Mesothelial cell of epicardium (in vitro differentiated cells): Measurements from ENCODE around the gene MLLT1. TPM values are rescaled to one million over a fixed set of nuclear protein-coding genes. Genes with fewer than 3 reads are reported as not detected.

Source experiments
- DNase-seq, 2 experiments: peaks; one replicate each; pipeline ENCODE4 v3.0.0; 2021; ENCODE audit warnings: low spot score in 2 of 2; ENCODE audit not compliant: unreplicated experiment in 2 of 2
- H3K27ac Mint-ChIP-seq: 2 replicates; pipeline ENCODE4 v1.8.0; 2021; ENCODE audit warnings: mixed read lengths
- H3K27me3 Mint-ChIP-seq: 2 replicates; pipeline ENCODE4 v1.8.0; 2021; ENCODE audit warnings: low read depth, mixed read lengths
- H3K36me3 Mint-ChIP-seq: 2 replicates; pipeline ENCODE4 v1.8.0; 2021; ENCODE audit warnings: mixed read lengths
- H3K4me1 Mint-ChIP-seq: 2 replicates; pipeline ENCODE4 v1.8.0; 2021; ENCODE audit warnings: mixed read lengths
- H3K4me3 Mint-ChIP-seq: 2 replicates; pipeline ENCODE4 v1.8.0; 2021; ENCODE audit warnings: mild to moderate bottlenecking, moderate library complexity, mixed read lengths
- H3K9me3 Mint-ChIP-seq: 2 replicates; pipeline ENCODE4 v1.8.0; 2021; ENCODE audit warnings: mixed read lengths
- CTCF ChIP-seq: fragments of 200-600 bp; sonication (generic); IDR thresholded peaks from one replicate; pipeline ENCODE4 v1.5.0; 2021; ENCODE audit warnings: antibody characterized with exemption; ENCODE audit not compliant: unreplicated experiment
- total RNA-seq: library from RNA; stranded (reverse); gene quantifications from 3 replicates; pipeline ENCODE4 v1.2.1, GENCODE V29; 2021

MLLT1 gene
- total RNA-seq, 1 donor from 2014 or later: 93.1 TPM

- DNase-seq: no peak
- H3K4me3 Mint-ChIP-seq: no peak overlapping the region
- H3K36me3 Mint-ChIP-seq: peaks cover 4% of the 10 kb centered on the region
- no peaks in the 10 kb centered on the region for H3K27me3 Mint-ChIP-seq
- no peaks in the 10 kb centered on the region for H3K9me3 Mint-ChIP-seq
- peaks cover 24% of the 10 kb centered on the region for H3K4me1 Mint-ChIP-seq
- no peak overlapping the region for H3K27ac Mint-ChIP-seq
- no peak for TF ChIP-seq CTCF
Measured at GRCh38 chr19:6221220-6221877, 58.4 kb downstream of the MLLT1 start.

GRCh38 chr19:6220385-6221191, 59.2 kb downstream of the MLLT1 start:
- H3K9me3 Mint-ChIP-seq: no peaks in the 10 kb centered on the region
- no peaks in the 10 kb centered on the region for H3K27me3 Mint-ChIP-seq
- no peak overlapping the region for H3K4me3 Mint-ChIP-seq
- H3K4me1 Mint-ChIP-seq: peaks cover 24% of the 10 kb centered on the region
- H3K27ac Mint-ChIP-seq: no peak overlapping the region
- H3K36me3 Mint-ChIP-seq: no peaks in the 10 kb centered on the region
- DNase-seq: no peak
- no peak for TF ChIP-seq CTCF

DNA sequence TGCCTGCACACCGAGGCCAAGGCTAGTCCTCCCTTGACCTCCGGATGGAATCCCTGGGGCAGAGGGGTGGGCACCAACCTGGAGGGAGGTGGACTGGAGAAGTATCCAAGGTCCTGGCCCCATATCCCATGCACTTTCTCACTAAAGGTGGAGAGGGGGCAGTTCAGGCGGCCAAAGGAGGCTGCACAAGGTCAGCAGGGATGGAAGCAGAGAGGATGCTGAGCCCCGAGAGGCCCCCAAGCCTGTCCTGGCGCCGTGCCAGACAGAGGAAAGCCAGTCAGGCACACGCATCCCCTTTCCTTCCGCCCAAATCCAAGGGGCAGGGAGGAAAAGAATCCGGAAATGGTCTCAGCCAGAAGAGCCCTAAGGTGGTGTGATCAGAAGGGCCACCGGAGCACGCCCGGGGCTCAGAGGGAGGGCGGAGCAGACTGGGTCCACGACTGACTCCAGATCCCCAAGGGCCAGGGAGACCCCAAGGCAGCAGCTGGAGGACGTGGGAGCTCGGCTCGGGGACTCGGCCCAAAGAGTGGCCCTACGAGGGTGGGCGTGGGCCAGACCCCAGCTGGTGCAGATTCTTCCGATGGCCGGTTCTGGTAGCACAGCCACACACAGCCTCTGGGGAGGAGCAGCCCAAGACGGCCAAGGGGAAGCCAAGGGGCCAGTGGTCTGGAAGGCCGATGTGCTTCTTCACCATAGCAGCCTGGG, 60.0 kb downstream of the MLLT1 start:
- Mint-ChIP-seq H3K4me1 (peaks cover 24% of the 10 kb centered on the region), H3K27me3 (no peaks in the 10 kb centered on the region), H3K27ac (peak overlapping the region; percentile 64), H3K4me3 (no peak overlapping the region), H3K9me3 (no peaks in the 10 kb centered on the region), H3K36me3 (no peaks in the 10 kb centered on the region)
- DNase-seq: no peak
- no peak for TF ChIP-seq CTCF

- H3K27me3 Mint-ChIP-seq: no peaks in the 10 kb centered on the region
- H3K4me3 Mint-ChIP-seq: no peak overlapping the region
- peaks cover 24% of the 10 kb centered on the region for H3K4me1 Mint-ChIP-seq
- no peak for DNase-seq
- H3K9me3 Mint-ChIP-seq: no peaks in the 10 kb centered on the region
- H3K36me3 Mint-ChIP-seq: no peaks in the 10 kb centered on the region
- no peak for TF ChIP-seq CTCF
- H3K27ac Mint-ChIP-seq: peak overlapping the region; percentile 21
Measured at GRCh38 chr19:6219147-6219525, 60.6 kb downstream of the MLLT1 start.

GRCh38 chr19:6218491-6219146, 61.2 kb downstream of the MLLT1 start:
- Mint-ChIP-seq H3K9me3 (no peaks in the 10 kb centered on the region), H3K4me1 (peaks cover 24% of the 10 kb centered on the region), H3K27me3 (no peaks in the 10 kb centered on the region), H3K36me3 (no peaks in the 10 kb centered on the region), H3K4me3 (peak overlapping the region; percentile 48), H3K27ac (peak overlapping the region; percentile 97)
- peak; percentile 98 for TF ChIP-seq CTCF
- peak; percentile 71 to 89 for DNase-seq
